ENCODE data around the gene PHTF1. TPM values are rescaled to one million over a fixed set of nuclear protein-coding genes. Genes with fewer than 3 reads are reported as not detected.

The PHTF1 gene
- total RNA-seq, 4 donors from 2014 or later: 3.6 to 9.5 (median 5.9) TPM

- no peak for TF ChIP-seq POLR2A (IDR thresholded peaks at IDR 0.05)
- TF ChIP-seq CTCF (IDR thresholded peaks at IDR 0.05): no peak
- H3K9me3 ChIP-seq: no peaks in the 10 kb centered on the region
- H3K36me3 ChIP-seq: peaks cover 0 to 68% (median 0%) of the 10 kb centered on the region in 3 donors
- no peak overlapping the region for H3K27ac ChIP-seq
- no peak for DNase-seq
- intact Hi-C loops (cut with DNase I): no loop called here
- H3K27me3 ChIP-seq: no peaks in the 10 kb centered on the region
- WGBS, 2 donors: 94 to 97% methylated on average over 9 of the region's 9 CpGs
- no peak overlapping the region for H3K4me3 ChIP-seq
- peaks cover 0 to 17% (median 0%) of the 10 kb centered on the region in 3 donors for H3K4me1 ChIP-seq
Observed at GRCh38 chr1:113793878-113794834, 34.9 kb upstream of the PHTF1 start.

- no peaks in the 10 kb centered on the region for H3K27me3 ChIP-seq
- TF ChIP-seq CTCF (IDR thresholded peaks at IDR 0.05) (no peak), POLR2A (IDR thresholded peaks at IDR 0.05) (no peak)
- 26 to 81% methylated on average over 1 of the region's 1 CpG for WGBS, 2 donors
Observed at GRCh38 chr1:113792986-113793385, 33.7 kb upstream of the PHTF1 start.

DNA sequence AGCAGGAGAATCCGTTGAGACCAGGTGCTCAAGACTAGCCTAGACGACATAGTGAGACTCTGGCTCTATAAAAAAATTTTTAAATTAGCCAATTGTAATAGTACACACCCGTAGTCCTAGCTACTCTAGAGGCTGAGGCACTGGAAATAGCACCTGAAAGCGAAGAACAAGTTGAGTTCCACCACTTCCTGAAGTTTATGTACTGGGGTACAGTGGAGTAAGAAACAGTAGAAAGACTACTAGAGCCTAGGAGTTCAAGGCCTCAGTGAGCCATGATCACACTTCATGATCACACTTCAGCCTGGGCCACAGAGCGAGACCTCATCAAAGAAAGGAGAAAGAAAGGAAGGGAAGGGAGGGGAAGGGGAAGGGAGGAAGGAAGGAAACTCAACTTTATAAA, 33.2 kb upstream of the PHTF1 start:
- Histone ChIP-seq H3K4me1 (peaks cover 0 to 13% (median 0%) of the 10 kb centered on the region in 3 donors), H3K27me3 (no peaks in the 10 kb centered on the region), H3K4me3 (no peak overlapping the region), H3K36me3 (peaks cover 0 to 68% (median 0%) of the 10 kb centered on the region in 3 donors), H3K27ac (no peak overlapping the region), H3K9me3 (no peaks in the 10 kb centered on the region)
- 80 to 87% methylated on average over 5 of the region's 5 CpGs for WGBS, 2 donors
- DNase-seq: no peak
- no peak for TF ChIP-seq CTCF (IDR thresholded peaks at IDR 0.05)
- TF ChIP-seq POLR2A (IDR thresholded peaks at IDR 0.05): no peak
- intact Hi-C loops (cut with DNase I): no loop called here

More at GRCh38 chr1:113792986-113793385, 33.7 kb upstream of the PHTF1 start:
- H3K4me1 ChIP-seq: peaks cover 0 to 13% (median 0%) of the 10 kb centered on the region in 3 donors
- no peak for DNase-seq
- peaks cover 0 to 73% (median 0%) of the 10 kb centered on the region in 3 donors for H3K36me3 ChIP-seq
- no peak overlapping the region for H3K4me3 ChIP-seq
- H3K9me3 ChIP-seq: no peaks in the 10 kb centered on the region
- H3K27ac ChIP-seq: no peak overlapping the region
- intact Hi-C loops (cut with DNase I): no loop called here

DNA sequence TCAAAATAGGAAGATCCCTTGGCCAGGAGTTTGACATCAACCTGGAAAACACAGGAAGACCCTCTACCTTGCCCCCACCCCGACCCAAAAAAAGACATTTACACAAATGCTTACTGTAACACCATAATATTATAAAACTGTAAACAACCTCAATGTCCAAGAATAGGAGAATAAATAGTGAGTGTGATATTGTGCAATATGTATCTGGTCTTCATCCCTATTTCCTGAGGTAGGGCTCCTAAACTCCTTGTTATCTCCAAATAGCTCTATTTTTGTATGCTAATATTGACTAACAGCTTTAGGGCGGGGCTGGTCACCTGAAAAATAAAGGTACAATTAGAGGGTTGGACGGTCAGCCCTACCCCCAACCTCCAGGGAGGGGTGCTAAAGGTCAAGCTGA, 29.5 kb upstream of the PHTF1 start:
- Histone ChIP-seq H3K27ac (no peak overlapping the region), H3K4me1 (peaks cover 2 to 24% (median 5%) of the 10 kb centered on the region in 3 donors), H3K27me3 (no peaks in the 10 kb centered on the region), H3K4me3 (no peak overlapping the region), H3K9me3 (no peaks in the 10 kb centered on the region), H3K36me3 (peaks cover 0 to 31% (median 0%) of the 10 kb centered on the region in 3 donors)
- intact Hi-C loops (cut with DNase I): no loop called here
- DNase-seq: no peak
- 63 to 96% methylated on average over 3 of the region's 3 CpGs for WGBS, 2 donors
- no peak for TF ChIP-seq CTCF (IDR thresholded peaks at IDR 0.05)
- no peak for TF ChIP-seq POLR2A (IDR thresholded peaks at IDR 0.05)

DNA sequence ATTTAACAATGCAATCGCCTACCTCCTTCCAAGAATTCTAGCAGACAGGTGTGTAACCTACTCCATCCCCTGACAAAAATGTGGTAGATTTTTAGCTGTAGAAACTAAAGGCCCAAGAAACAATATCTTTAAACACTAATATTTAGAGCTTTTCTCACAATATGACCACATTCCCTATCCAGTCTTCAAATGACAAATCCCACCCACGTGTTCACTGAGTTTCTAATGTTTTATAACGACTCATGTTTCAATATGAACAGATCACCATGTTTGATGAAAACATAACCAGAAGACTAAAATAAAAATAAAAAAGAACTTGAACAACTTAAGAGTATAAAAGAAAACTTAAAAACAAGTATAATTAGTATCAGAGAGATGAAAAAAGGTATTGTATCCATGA, 28.4 kb upstream of the PHTF1 start:
- H3K27me3 ChIP-seq: no peaks in the 10 kb centered on the region
- no peak for DNase-seq
- intact Hi-C loops (cut with DNase I): no loop called here
- TF ChIP-seq CTCF (IDR thresholded peaks at IDR 0.05): no peak
- no peak for TF ChIP-seq POLR2A (IDR thresholded peaks at IDR 0.05)
- H3K4me3 ChIP-seq: no peak overlapping the region
- H3K4me1 ChIP-seq: peaks cover 7 to 26% (median 11%) of the 10 kb centered on the region in 3 donors
- no peaks in the 10 kb centered on the region for H3K9me3 ChIP-seq
- no peak overlapping the region for H3K27ac ChIP-seq
- 75 to 81% methylated on average over 3 of the region's 3 CpGs for WGBS, 2 donors
- H3K36me3 ChIP-seq: peaks cover 0 to 21% (median 0%) of the 10 kb centered on the region in 3 donors
